ENCODE results near the gene CHAC1. TPM values are rescaled to one million over a fixed set of nuclear protein-coding genes. Genes with fewer than 3 reads are reported as not detected.

The CHAC1 gene
- total RNA-seq, 6 experiments from 2014 or later = 0.22 to 11.6 (median 0.97) TPM

- intact Hi-C loops (cut with DNase I) = no loop called here
- 79% methylated on average over 6 of the region's 8 CpGs for WGBS (ENCODE audit: insufficient coverage, low coverage, low lambda C conversion rate, missing lambda C conversion rate)
- H3K9me3 ChIP-seq = no peaks in the 10 kb centered on the region
- H3K36me3 ChIP-seq = no peaks in the 10 kb centered on the region
- no peak overlapping the region for H3K4me3 ChIP-seq
- ATAC-seq (peak; percentile 49 to 83 (median 60)), DNase-seq (no peak)
- H3K27ac ChIP-seq = no peak overlapping the region
- TF ChIP-seq POLR2A (IDR thresholded peaks at IDR 0.05) (no peak), CTCF (IDR thresholded peaks at IDR 0.05) (no peak)
- peaks cover 0 to 6% (median 0%) of the 10 kb centered on the region in 4 donors for H3K4me1 ChIP-seq
- no peaks in the 10 kb centered on the region for H3K27me3 ChIP-seq
These were observed 16.1 kb downstream of the CHAC1 start for GRCh38 chr15:40969363-40969762.

GRCh38 chr15:40974879-40975278 is 21.6 kb downstream of the CHAC1 start:
- TF ChIP-seq POLR2A (IDR thresholded peaks at IDR 0.05) (no peak), CTCF (IDR thresholded peaks at IDR 0.05) (peak in 1 of 4 donors; percentile 10)
- H3K27ac ChIP-seq = no peak overlapping the region
- no peaks in the 10 kb centered on the region for H3K4me1 ChIP-seq
- ATAC-seq (peak in 2 of 4 donors; percentile 42 to 44), DNase-seq (no peak)
- WGBS (ENCODE audit: insufficient coverage, low coverage, low lambda C conversion rate, missing lambda C conversion rate) = 40% methylated on average over 4 of the region's 4 CpGs
- H3K36me3 ChIP-seq = peaks cover 4 to 28% (median 15%) of the 10 kb centered on the region in 4 donors
- H3K27me3 ChIP-seq = no peaks in the 10 kb centered on the region
- intact Hi-C loops (cut with DNase I) = no loop called here
- H3K9me3 ChIP-seq = no peaks in the 10 kb centered on the region
- H3K4me3 ChIP-seq = no peak overlapping the region

DNA sequence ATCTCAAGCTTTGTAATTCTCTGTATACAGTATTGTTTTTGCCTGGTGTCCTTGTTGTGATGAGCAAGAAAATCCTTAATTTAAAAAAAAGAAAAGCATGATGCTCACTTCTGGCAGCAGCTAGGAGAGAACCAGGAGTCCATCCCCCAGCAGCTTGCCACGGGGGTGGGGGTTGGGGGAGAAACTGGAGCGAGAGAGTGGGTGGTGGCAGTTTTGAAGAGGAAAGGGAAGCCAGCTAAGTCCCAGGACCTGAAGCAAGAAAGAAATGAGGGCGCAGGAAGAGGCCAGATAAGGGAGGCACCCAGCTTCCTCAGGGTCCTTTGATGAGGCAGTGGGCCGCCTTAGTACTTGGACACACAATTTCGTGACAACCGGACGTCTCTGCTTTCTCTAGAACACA is 23.5 kb downstream of the CHAC1 start:
- TF ChIP-seq CTCF (IDR thresholded peaks at IDR 0.05) = no peak
- TF ChIP-seq POLR2A (IDR thresholded peaks at IDR 0.05) = no peak
- intact Hi-C loops (cut with DNase I) = no loop called here
- 62% methylated on average over 3 of the region's 7 CpGs for WGBS (ENCODE audit: insufficient coverage, low coverage, low lambda C conversion rate, missing lambda C conversion rate)
- no peaks in the 10 kb centered on the region for H3K27me3 ChIP-seq
- no peaks in the 10 kb centered on the region for H3K4me1 ChIP-seq
- H3K36me3 ChIP-seq = peaks cover 8 to 48% (median 23%) of the 10 kb centered on the region in 4 donors
- ATAC-seq (peak in 1 of 4 donors; percentile 4), DNase-seq (no peak)
- no peak overlapping the region for H3K4me3 ChIP-seq
- no peak overlapping the region for H3K27ac ChIP-seq
- H3K9me3 ChIP-seq = no peaks in the 10 kb centered on the region

GRCh38 chr15:40978141-40978540 is 24.9 kb downstream of the CHAC1 start:
- no peak for ATAC-seq
- no CpG with 5 or more reads among the region's 2 CpGs for WGBS (ENCODE audit: insufficient coverage, low coverage, low lambda C conversion rate, missing lambda C conversion rate)
- H3K36me3 ChIP-seq = peaks cover 8 to 61% (median 34%) of the 10 kb centered on the region in 4 donors

More at GRCh38 chr15:40978141-40978540, 24.9 kb downstream of the CHAC1 start:
- no peak for DNase-seq
- intact Hi-C loops (cut with DNase I) = no loop called here
- Histone ChIP-seq H3K9me3 (no peaks in the 10 kb centered on the region), H3K27ac (no peak overlapping the region), H3K27me3 (no peaks in the 10 kb centered on the region), H3K4me3 (no peak overlapping the region), H3K4me1 (no peaks in the 10 kb centered on the region)
- TF ChIP-seq POLR2A (IDR thresholded peaks at IDR 0.05) (no peak), CTCF (IDR thresholded peaks at IDR 0.05) (no peak)

Measured in right lobe of liver (tissue), 6 donors.